ENCODE data around the gene CYGB. TPM values are rescaled to one million over a fixed set of nuclear protein-coding genes. Genes with fewer than 3 reads are reported as not detected.

Gene CYGB
- polyA plus RNA-seq, 1 donor (not counting 4 experiments of a cell fraction or from before 2014, with no cell fraction given) = 10.3 TPM

GRCh38 chr17:76497699-76497978 lies 39.9 kb downstream of the CYGB start:
- Histone ChIP-seq H3K4me1 (ENCODE audit: control insufficient read depth, extremely low read depth, insufficient read depth, low read length) (peaks cover 49% of the 10 kb centered on the region), H3K9ac (ENCODE audit: control insufficient read depth, extremely low read depth, insufficient read depth, low read length) (peak overlapping the region; percentile 95), H2AFZ (ENCODE audit: control insufficient read depth, low read length) (no peak overlapping the region)

GRCh38 chr17:76496464-76496863 lies 41.0 kb downstream of the CYGB start:
- H3K36me3 ChIP-seq (ENCODE audit: control insufficient read depth in 2 of 2, extremely low read depth in 1 of 2, insufficient read depth in 2 of 2, low read length in 2 of 2) = peaks cover 5 to 6% of the 10 kb centered on the region in 2 experiments
- peaks cover 21% of the 10 kb centered on the region for H4K20me1 ChIP-seq (ENCODE audit: control insufficient read depth, extremely low read depth, insufficient read depth, low read length)
- no peak overlapping the region for H3K4me2 ChIP-seq (ENCODE audit: control insufficient read depth, extremely low read depth, insufficient read depth, low read depth, low read length)
- H3K9me3 ChIP-seq (ENCODE audit: control insufficient read depth, low read depth, low read length) = no peaks in the 10 kb centered on the region
- H3K79me2 ChIP-seq (ENCODE audit: control insufficient read depth, insufficient read depth, low read length) = peaks cover 62% of the 10 kb centered on the region
- H3K27ac ChIP-seq (ENCODE audit: control insufficient read depth, insufficient read depth, low read length) = no peak overlapping the region
- H2AFZ ChIP-seq (ENCODE audit: control insufficient read depth, low read length) = no peak overlapping the region
- no peak for DNase-seq (ENCODE audit: low read depth, low spot score)
- dilution Hi-C loops (cut with MboI; ENCODE audit: extremely low pct_ligation_motif_present, low sequenced_read_pairs) = no loop called here
- H3K4me1 ChIP-seq (ENCODE audit: control insufficient read depth, extremely low read depth, insufficient read depth, low read length) = peaks cover 50% of the 10 kb centered on the region
- no peak overlapping the region for H3K9ac ChIP-seq (ENCODE audit: control insufficient read depth, extremely low read depth, insufficient read depth, low read length)
- H3K4me3 ChIP-seq (ENCODE audit: control insufficient read depth in 2 of 3, extremely low read depth in 1 of 3, insufficient read depth in 2 of 3, low read depth in 1 of 3, low read length in 3 of 3) = no peak overlapping the region
- peaks cover 3% of the 10 kb centered on the region for H3K9me1 ChIP-seq (ENCODE audit: control insufficient read depth, extremely low read depth, insufficient read depth, low read length)
- TF ChIP-seq, protein P1, sequence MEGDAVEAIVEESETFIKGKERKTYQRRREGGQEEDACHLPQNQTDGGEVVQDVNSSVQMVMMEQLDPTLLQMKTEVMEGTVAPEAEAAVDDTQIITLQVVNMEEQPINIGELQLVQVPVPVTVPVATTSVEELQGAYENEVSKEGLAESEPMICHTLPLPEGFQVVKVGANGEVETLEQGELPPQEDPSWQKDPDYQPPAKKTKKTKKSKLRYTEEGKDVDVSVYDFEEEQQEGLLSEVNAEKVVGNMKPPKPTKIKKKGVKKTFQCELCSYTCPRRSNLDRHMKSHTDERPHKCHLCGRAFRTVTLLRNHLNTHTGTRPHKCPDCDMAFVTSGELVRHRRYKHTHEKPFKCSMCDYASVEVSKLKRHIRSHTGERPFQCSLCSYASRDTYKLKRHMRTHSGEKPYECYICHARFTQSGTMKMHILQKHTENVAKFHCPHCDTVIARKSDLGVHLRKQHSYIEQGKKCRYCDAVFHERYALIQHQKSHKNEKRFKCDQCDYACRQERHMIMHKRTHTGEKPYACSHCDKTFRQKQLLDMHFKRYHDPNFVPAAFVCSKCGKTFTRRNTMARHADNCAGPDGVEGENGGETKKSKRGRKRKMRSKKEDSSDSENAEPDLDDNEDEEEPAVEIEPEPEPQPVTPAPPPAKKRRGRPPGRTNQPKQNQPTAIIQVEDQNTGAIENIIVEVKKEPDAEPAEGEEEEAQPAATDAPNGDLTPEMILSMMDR (optimal IDR thresholded peaks at IDR 0.05 in 1 of 3, IDR thresholded peaks at IDR 0.05 in 1 of 3, conservative IDR thresholded peaks at IDR 0.05 in 1 of 3; ENCODE audit: extremely low read depth in 1 of 3, insufficient read depth in 2 of 3, low read length in 3 of 3) = no peak
- no peak for TF ChIP-seq EZH2 (IDR thresholded peaks at IDR 0.05; ENCODE audit: low read length)
- H3K27me3 ChIP-seq (ENCODE audit: control insufficient read depth, extremely low read depth, insufficient read depth, low read length) = no peaks in the 10 kb centered on the region
- FAIRE-seq = no peak

More at GRCh38 chr17:76497699-76497978, 39.9 kb downstream of the CYGB start:
- peaks cover 21% of the 10 kb centered on the region for H4K20me1 ChIP-seq (ENCODE audit: control insufficient read depth, extremely low read depth, insufficient read depth, low read length)
- TF ChIP-seq, protein P1 (optimal IDR thresholded peaks at IDR 0.05 in 1 of 3, IDR thresholded peaks at IDR 0.05 in 1 of 3, conservative IDR thresholded peaks at IDR 0.05 in 1 of 3; ENCODE audit: extremely low read depth in 1 of 3, insufficient read depth in 2 of 3, low read length in 3 of 3) = no peak
- no peak for TF ChIP-seq EZH2 (IDR thresholded peaks at IDR 0.05; ENCODE audit: low read length)
- no peaks in the 10 kb centered on the region for H3K9me3 ChIP-seq (ENCODE audit: control insufficient read depth, low read depth, low read length)
- H3K4me3 ChIP-seq (ENCODE audit: control insufficient read depth in 2 of 3, extremely low read depth in 1 of 3, insufficient read depth in 2 of 3, low read depth in 1 of 3, low read length in 3 of 3) = peak overlapping the region in 2 of 3 experiments; percentile 35 to 45
- dilution Hi-C loops (cut with MboI; ENCODE audit: extremely low pct_ligation_motif_present, low sequenced_read_pairs) = no loop called here
- H3K79me2 ChIP-seq (ENCODE audit: control insufficient read depth, insufficient read depth, low read length) = peaks cover 60% of the 10 kb centered on the region
- peaks cover 3% of the 10 kb centered on the region for H3K9me1 ChIP-seq (ENCODE audit: control insufficient read depth, extremely low read depth, insufficient read depth, low read length)
- H3K27ac ChIP-seq (ENCODE audit: control insufficient read depth, insufficient read depth, low read length) = peak overlapping the region; percentile 91
- H3K27me3 ChIP-seq (ENCODE audit: control insufficient read depth, extremely low read depth, insufficient read depth, low read length) = no peaks in the 10 kb centered on the region
- H3K4me2 ChIP-seq (ENCODE audit: control insufficient read depth, extremely low read depth, insufficient read depth, low read depth, low read length) = peak overlapping the region; percentile 84
- DNase-seq (ENCODE audit: low read depth, low spot score) = no peak
- FAIRE-seq = no peak
- peaks cover 5 to 6% of the 10 kb centered on the region in 2 experiments for H3K36me3 ChIP-seq (ENCODE audit: control insufficient read depth in 2 of 2, extremely low read depth in 1 of 2, insufficient read depth in 2 of 2, low read length in 2 of 2)
